ENCODE results near the gene CAMKK1. TPM values are rescaled to one million over a fixed set of nuclear protein-coding genes. Genes with fewer than 3 reads are reported as not detected.
"Not testable (repeated sequence)": the region's sequence is repeated elsewhere in the genome, so short reads cannot be mapped to it uniquely, and the experiment has no call there.

The CAMKK1 gene
- total and polyA plus RNA-seq, 12 donors, result 1.8 to 5.7 (median 3.6) TPM

DNA sequence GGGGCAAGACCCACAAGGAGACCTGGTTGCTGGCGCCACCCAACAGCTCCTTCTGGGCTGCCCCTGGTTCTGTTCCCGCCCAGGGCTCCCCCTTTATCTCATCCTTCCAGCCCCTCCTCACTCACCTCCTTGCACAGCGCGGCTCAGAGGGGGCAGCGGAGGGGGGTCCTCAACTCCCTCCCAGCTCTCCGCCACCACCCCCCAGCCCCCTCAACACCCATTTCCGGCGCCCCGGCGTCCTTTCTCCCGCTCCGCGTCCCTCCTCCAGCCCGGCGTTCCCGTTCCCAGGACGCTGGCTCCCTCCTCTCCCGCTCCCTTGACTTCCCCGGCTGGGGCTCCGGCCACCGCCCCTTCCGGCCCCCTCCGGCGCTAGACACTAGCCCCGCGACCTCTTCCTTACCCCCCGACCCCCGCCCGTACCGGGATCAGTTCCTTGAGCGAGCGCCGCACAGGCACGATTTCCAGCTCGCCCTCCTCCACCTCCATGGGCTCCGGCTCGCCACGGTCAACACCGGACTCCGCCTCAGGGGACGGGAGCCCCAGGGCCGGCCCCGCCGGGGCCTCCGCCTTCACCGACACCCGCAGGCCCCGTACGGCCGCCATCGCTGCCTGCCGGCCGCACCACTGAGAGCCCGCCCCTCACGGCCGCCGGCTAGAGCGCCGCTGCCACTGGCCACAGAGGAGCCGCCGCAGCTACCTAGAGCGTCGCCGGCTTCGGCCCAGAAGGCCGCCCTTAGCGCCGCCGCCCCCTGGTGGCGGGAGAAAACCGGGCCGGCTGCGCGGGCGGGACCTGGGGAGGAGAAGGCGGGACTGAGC is 47.0 kb downstream of the CAMKK1 start, which contains the start of gene NCBP3:
Gene NCBP3, minus strand, starts transcription at position 626 of the 816 bp plus-strand sequence. Its CDS starts 23 bp downstream, at position 603.
- TF ChIP-seq, protein P1, sequence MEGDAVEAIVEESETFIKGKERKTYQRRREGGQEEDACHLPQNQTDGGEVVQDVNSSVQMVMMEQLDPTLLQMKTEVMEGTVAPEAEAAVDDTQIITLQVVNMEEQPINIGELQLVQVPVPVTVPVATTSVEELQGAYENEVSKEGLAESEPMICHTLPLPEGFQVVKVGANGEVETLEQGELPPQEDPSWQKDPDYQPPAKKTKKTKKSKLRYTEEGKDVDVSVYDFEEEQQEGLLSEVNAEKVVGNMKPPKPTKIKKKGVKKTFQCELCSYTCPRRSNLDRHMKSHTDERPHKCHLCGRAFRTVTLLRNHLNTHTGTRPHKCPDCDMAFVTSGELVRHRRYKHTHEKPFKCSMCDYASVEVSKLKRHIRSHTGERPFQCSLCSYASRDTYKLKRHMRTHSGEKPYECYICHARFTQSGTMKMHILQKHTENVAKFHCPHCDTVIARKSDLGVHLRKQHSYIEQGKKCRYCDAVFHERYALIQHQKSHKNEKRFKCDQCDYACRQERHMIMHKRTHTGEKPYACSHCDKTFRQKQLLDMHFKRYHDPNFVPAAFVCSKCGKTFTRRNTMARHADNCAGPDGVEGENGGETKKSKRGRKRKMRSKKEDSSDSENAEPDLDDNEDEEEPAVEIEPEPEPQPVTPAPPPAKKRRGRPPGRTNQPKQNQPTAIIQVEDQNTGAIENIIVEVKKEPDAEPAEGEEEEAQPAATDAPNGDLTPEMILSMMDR (IDR thresholded peaks at IDR 0.05), result peak; percentile 90 to 99 (median 98)
- peaks cover 5 to 27% (median 16%) of the 10 kb centered on the region in 9 donors for H3K4me1 ChIP-seq
- peaks cover 0 to 38% (median 17%) of the 10 kb centered on the region in 9 donors for H3K36me3 ChIP-seq
- no peaks in the 10 kb centered on the region for H3K27me3 ChIP-seq
- H3K4me3 ChIP-seq, result peak within 1 kb of the TSS; percentile 56 to 98 (median 90)
- H3K27ac ChIP-seq, result peak within 1 kb of the TSS; percentile 42 to 99 (median 94)
- no peaks in the 10 kb centered on the region for H3K9me3 ChIP-seq
- WGBS, 2 donors, result 1% methylated on average over 74 to 76 of the region's 76 CpGs
- DNase-seq, result peak; percentile 86 to 91
- peak; percentile 97 to 99 (median 98) for ATAC-seq
- intact Hi-C loops (cut with DNase I), result loop anchor here in 1 of 10 donors (5.0 kb wide), 1 partner anchor 109 kb away; no protein-coding TSS in a partner anchor

DNA sequence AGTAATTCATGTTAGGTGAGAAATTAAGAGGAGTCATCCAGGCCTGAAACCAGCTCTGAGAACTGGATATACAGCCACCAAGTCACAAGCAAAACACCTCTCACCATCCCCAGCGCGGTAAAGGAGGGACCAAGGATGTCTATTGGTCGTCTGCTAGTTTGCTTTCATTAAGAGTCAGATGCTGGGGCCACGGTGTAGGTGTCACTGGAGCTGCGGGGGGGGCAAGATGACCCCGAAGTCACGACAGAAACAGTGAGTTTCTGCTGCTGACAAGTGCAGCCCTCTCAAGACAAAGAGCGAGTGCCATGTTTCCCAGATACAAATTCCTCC is 47.6 kb downstream of the CAMKK1 start:
- WGBS, 2 donors, result 0% methylated on average over 8 of the region's 8 CpGs
- no peaks in the 10 kb centered on the region for H3K27me3 ChIP-seq
- peak in 4 of 8 donors; percentile 1 to 3 (median 2) for ATAC-seq

DNA sequence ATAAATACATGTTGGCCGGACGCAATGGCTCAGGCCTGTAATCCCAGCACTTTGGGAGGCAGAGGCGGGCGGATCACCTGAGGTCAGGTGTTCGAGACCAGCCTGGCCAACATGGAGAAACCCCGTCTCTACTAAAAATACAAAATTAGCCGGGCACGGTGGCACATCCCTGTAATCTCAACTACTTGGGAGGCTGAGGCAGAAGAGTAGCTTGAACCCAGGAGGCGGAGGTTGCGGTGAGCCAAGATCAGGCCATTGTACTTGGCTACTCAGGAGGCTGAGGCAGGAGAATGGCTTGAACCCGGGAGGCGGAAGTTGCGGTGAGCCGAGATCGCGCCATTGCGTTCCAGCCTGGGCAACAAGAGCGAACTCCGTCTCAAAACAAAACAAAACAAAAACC is 48.3 kb downstream of the CAMKK1 start:
- Histone ChIP-seq H3K4me1 (peaks cover 6 to 34% (median 23%) of the 10 kb centered on the region in 9 donors), H3K4me3 (peak overlapping the region in 6 of 10 donors; percentile 63 to 98 (median 92)), H3K36me3 (peaks cover 0 to 51% (median 24%) of the 10 kb centered on the region in 9 donors), H3K27ac (peak overlapping the region in 1 of 10 donors; percentile 99)
- WGBS, 2 donors, result 96 to 97% methylated on average over 19 of the region's 19 CpGs
- DNase-seq; H3K9me3 ChIP-seq; intact Hi-C loops (cut with DNase I); H3K27me3 ChIP-seq; ATAC-seq: not testable (repeated sequence)

More for the DNA sequence above, 47.6 kb downstream of the CAMKK1 start:
- no peak for DNase-seq
- Histone ChIP-seq H3K9me3 (no peaks in the 10 kb centered on the region), H3K4me1 (peaks cover 6 to 30% (median 18%) of the 10 kb centered on the region in 9 donors), H3K4me3 (peak overlapping the region; percentile 56 to 98 (median 90)), H3K36me3 (peaks cover 0 to 44% (median 19%) of the 10 kb centered on the region in 9 donors), H3K27ac (peak overlapping the region; percentile 42 to 99 (median 94))
- intact Hi-C loops (cut with DNase I), result loop anchor here in 1 of 10 donors (5.0 kb wide), 1 partner anchor 108 kb away; no protein-coding TSS in a partner anchor
- TF ChIP-seq, protein P1 (IDR thresholded peaks at IDR 0.05), result no peak

DNA sequence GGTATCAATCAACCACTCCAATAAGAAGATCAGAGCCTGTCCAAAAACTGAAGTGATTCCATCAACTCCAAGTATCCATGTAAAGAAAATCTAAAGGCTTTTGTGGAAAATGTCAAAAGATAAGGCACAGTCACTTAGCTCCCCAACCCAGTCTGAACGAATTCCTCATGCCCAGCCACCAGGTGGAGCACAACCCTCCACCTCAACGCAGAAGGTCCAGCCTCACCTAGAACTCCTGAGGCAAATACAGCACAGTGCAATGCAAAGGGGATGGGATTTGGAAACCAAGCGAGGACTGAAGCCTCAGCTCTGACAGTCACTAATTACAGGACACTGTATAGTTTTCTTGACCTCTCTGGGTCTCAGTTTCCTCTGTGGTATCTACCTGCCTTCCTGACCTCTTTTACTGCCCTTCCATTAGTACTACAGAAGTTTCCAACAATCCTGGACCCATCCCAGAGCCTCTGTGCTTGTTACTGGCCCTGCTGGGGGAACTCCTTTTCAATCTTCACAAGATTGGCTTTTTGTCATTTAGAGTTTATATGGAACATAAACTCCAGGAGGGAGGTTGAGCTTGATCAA is 48.8 kb downstream of the CAMKK1 start:
- peaks cover 0 to 56% (median 30%) of the 10 kb centered on the region in 9 donors for H3K36me3 ChIP-seq
- intact Hi-C loops (cut with DNase I), result no loop called here
- WGBS, 2 donors, result 34 to 38% methylated on average over 3 of the region's 3 CpGs
- DNase-seq (no peak), ATAC-seq (no peak)
- H3K27me3 ChIP-seq, result no peaks in the 10 kb centered on the region
- no peak overlapping the region for H3K4me3 ChIP-seq
- no peaks in the 10 kb centered on the region for H3K9me3 ChIP-seq
- peaks cover 6 to 34% (median 23%) of the 10 kb centered on the region in 9 donors for H3K4me1 ChIP-seq
- H3K27ac ChIP-seq, result no peak overlapping the region
- TF ChIP-seq, protein P1 (IDR thresholded peaks at IDR 0.05), result peak in 7 of 9 donors; percentile 36 to 60 (median 51)
